Raji (cell line): ENCODE results near the gene LIMS2.

Experiments
- POLR2A ChIP-seq: IDR thresholded peaks from 2 replicates; pipeline ENCODE4 v1.6.1; 2011; ENCODE audit warnings: low read depth, low read length, control low read depth; ENCODE audit not compliant: insufficient read depth

LIMS2 gene, protein sequence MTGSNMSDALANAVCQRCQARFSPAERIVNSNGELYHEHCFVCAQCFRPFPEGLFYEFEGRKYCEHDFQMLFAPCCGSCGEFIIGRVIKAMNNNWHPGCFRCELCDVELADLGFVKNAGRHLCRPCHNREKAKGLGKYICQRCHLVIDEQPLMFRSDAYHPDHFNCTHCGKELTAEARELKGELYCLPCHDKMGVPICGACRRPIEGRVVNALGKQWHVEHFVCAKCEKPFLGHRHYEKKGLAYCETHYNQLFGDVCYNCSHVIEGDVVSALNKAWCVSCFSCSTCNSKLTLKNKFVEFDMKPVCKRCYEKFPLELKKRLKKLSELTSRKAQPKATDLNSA

DNA sequence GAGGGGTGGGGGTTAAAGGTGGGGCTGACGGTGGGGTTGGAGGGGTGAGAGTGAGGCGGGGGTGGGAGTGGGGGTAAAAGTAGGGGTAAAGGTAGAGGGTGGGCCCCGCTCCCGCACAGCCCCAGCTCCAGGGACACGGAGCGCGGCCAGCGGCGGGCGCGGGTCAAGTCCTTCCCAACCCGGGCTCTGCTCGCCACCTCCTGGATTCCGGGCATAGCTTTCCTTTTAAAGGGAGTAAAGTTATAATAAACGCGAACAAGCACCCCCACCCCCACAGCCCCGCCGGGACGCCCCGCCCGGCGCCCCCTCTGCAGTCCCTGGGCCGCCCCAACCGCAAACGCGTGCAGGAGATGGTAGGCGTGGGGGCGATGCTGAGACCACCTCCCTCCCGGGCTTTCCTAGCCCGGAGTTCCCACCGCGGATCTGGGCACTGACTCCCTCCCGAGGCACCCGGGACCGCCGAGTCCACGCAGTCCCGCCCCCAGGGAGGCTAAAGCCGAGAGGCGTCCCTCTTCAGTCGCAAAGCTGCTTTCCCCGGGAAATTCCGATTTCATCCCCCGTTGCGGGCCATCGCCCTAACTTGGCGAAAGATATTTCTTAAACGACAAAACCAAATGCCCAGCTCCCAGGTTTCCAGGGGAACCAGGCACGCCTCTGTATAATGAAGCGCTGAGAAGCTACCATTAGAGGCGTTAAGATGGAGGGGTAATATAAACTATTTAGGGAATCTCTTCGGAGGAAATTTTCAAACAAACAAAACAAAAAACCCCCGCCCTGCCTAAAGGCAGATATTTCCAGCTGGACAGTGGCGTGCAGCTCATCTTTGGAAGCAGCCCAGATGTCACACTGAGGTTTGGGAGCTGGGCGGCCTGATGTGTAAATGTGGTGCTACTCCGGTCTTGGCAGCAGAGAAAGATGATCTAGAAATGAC lies at the start of gene LIMS2:
Gene LIMS2, minus strand, starts transcription at position 200 of the 931 bp plus-strand sequence. CDS start 506 bp downstream, outside the sequence.
- TF ChIP-seq POLR2A = no peak

DNA sequence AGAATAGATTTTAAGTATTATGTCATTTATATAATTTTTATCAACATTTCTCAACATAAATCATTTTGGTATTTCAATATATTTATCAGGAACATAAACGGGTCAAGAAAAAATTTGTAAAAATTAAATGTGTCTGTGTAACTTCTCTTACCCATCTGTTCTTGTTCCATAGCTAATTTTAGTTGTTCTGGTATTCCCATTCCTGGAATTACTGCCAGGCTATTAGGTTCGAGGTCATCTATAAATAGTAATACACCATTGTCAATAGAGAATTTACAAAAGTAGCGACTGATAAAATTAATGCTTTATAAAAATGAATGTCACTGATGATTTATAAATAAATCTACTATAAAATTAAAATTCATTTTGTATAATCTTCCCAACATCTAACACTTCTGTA lies 47.5 kb upstream of the LIMS2 start:
- TF ChIP-seq POLR2A = no peak

- no peak for TF ChIP-seq POLR2A
Observed at GRCh38 chr2:127721978-127722355, 46.6 kb upstream of the LIMS2 start.

GRCh38 chr2:127721311-127721977 lies 46.1 kb upstream of the LIMS2 start:
- no peak for TF ChIP-seq POLR2A

GRCh38 chr2:127719301-127720218 lies 44.2 kb upstream of the LIMS2 start:
- TF ChIP-seq POLR2A = no peak

GRCh38 chr2:127718271-127718670 lies 42.9 kb upstream of the LIMS2 start:
- no peak for TF ChIP-seq POLR2A

DNA sequence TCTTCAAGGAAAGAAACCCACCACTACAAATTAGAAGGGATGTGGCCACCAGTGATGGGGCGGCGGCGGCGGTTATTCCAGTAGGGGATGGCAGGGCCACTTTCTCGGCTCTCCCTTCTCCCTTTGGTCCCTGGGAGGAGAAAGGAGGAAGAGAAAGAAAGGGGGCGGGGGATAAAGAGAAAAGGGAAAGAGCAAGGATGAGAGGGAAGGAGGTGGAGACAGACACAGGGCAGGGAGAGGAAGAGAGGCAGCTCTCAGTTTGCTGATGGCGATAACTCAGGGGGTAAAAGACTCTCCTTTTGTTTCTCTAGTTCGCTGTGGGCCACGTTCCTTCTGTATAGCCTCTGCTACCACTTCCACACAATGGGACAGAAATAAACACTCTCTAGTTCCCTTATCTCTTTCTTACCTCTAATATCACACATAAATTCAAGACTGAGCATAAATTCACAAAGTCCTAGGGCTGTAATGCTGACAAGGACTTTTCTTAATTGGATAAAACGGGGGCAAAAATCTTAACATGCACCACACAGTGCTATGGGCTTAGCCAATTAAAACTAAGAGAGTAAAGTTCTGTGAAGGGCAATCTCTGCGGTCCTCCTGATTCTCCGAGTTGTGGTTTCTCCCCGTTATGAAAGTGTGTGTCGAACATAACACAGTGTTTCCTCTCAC lies 40.6 kb upstream of the LIMS2 start:
- TF ChIP-seq POLR2A = no peak

- no peak for TF ChIP-seq POLR2A
Observed at GRCh38 chr2:127713562-127713961, 38.2 kb upstream of the LIMS2 start.

GRCh38 chr2:127712999-127713398 lies 37.7 kb upstream of the LIMS2 start:
- no peak for TF ChIP-seq POLR2A

DNA sequence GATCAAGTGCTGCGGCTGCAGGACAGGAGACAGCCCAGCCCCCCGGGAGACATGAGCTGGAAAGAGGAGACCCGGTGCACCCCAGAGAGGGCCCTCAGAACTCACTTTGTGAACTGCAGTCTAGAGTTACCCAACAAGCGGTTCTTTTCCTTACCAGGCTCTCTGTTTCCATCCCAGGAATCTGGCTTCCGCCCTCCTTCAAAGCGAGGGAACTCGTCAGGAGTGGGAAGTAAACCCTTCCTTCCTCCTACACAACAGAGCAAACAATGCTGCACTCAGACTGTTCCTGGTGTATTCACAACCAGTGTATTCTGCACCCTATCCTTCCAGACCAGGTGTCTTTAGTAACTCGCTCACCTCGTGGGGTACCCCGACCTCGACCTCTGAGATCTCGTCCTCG lies 34.0 kb upstream of the LIMS2 start:
- no peak for TF ChIP-seq POLR2A

GRCh38 chr2:127707890-127708648 lies 32.7 kb upstream of the LIMS2 start:
- TF ChIP-seq POLR2A = no peak

GRCh38 chr2:127706215-127706990 lies 31.1 kb upstream of the LIMS2 start:
- TF ChIP-seq POLR2A = no peak
